Activated naive CD4-positive, alpha-beta T cell treated with anti-CD3 and anti-CD28 coated beads for 36 hours (primary cell): ENCODE results near the gene ERBB4. TPM values are rescaled to one million over a fixed set of nuclear protein-coding genes. Genes with fewer than 3 reads are reported as not detected.
"Not testable (repeated sequence)": the region's sequence is repeated elsewhere in the genome, so short reads cannot be mapped to it uniquely, and the experiment has no call there.

Experiments used
- CTCF ChIA-PET: fragments of 350-600 bp; sonication (Branson Sonifier 250); formaldehyde crosslinking; loops from one replicate; lab custom pipeline; 2021; ENCODE audit warnings: antibody characterized with exemption; lab: Charles Lee
- DNase-seq: peaks from one replicate; pipeline ENCODE4 v3.0.0-alpha.2; 2020
- H3K27ac Mint-ChIP-seq: one replicate; pipeline ENCODE4 v1.8.0; 2021; ENCODE audit warnings: mild to moderate bottlenecking, mixed read lengths
- H3K27me3 Mint-ChIP-seq: one replicate; pipeline ENCODE4 v1.8.0; 2021; ENCODE audit warnings: low read depth, mixed read lengths
- H3K36me3 Mint-ChIP-seq: one replicate; pipeline ENCODE4 v1.8.0; 2021; ENCODE audit warnings: low read depth, mixed read lengths
- H3K4me1 Mint-ChIP-seq: one replicate; pipeline ENCODE4 v1.8.0; 2021; ENCODE audit warnings: low read depth, mixed read lengths
- H3K4me3 Mint-ChIP-seq: one replicate; pipeline ENCODE4 v1.8.0; 2021; ENCODE audit warnings: mild to moderate bottlenecking, moderate library complexity, mixed read lengths
- H3K9me3 Mint-ChIP-seq: one replicate; pipeline ENCODE4 v1.8.0; 2021; ENCODE audit warnings: mixed read lengths
- intact Hi-C: fragments of 100-400 bp; cut with micrococcal nuclease; formaldehyde crosslinking; loops from one replicate; pipeline ENCODE4 v1.15.1; 2023
- total RNA-seq, 2 experiments: library from RNA; stranded (reverse); gene quantifications; one replicate each; pipeline ENCODE4 v1.2.3, GENCODE V29; 2021

ERBB4 gene
- total RNA-seq, 2 experiments from 2014 or later = not detected

GRCh38 chr2:212032536-212033219 lies 505.9 kb downstream of the ERBB4 start:
- no peak overlapping the region for H3K4me3 Mint-ChIP-seq
- no peak overlapping the region for H3K27ac Mint-ChIP-seq
- intact Hi-C loops = no loop called here
- no peaks in the 10 kb centered on the region for H3K36me3 Mint-ChIP-seq
- peaks cover 2% of the 10 kb centered on the region for H3K9me3 Mint-ChIP-seq
- DNase-seq = no peak
- CTCF ChIA-PET = no interaction called here
- no peaks in the 10 kb centered on the region for H3K4me1 Mint-ChIP-seq
- H3K27me3 Mint-ChIP-seq = no peaks in the 10 kb centered on the region

DNA sequence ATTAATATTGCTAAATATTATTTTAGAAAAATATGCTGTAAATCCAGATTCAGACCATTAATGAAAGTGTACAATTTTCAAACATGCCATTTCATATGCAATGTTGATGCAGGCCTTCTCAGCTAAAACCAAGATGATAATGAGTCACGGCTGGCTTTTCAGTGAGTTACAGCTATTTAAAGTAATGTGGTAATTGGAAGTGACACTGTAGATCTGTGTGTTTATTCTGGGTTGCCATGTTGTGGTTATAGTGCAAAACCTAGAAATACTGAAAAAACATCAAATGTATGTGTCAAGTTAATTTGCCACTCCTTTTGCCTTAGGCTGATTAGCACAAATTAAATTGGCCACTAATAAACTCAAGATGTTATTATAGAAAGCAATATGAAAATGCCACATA lies 506.6 kb downstream of the ERBB4 start:
- CTCF ChIA-PET = no interaction called here

GRCh38 chr2:212030709-212031108 lies 507.9 kb downstream of the ERBB4 start:
- no peak for DNase-seq
- CTCF ChIA-PET = no interaction called here
- no peaks in the 10 kb centered on the region for H3K36me3 Mint-ChIP-seq
- intact Hi-C loops = no loop called here
- no peaks in the 10 kb centered on the region for H3K4me1 Mint-ChIP-seq
- no peak overlapping the region for H3K4me3 Mint-ChIP-seq
- H3K27me3 Mint-ChIP-seq = no peaks in the 10 kb centered on the region
- H3K9me3 Mint-ChIP-seq = peaks cover 2% of the 10 kb centered on the region
- H3K27ac Mint-ChIP-seq = no peak overlapping the region

More for the DNA sequence above, 506.6 kb downstream of the ERBB4 start:
- DNase-seq = no peak
- Mint-ChIP-seq H3K9me3 (peaks cover 2% of the 10 kb centered on the region), H3K27ac (no peak overlapping the region), H3K4me1 (no peaks in the 10 kb centered on the region), H3K4me3 (no peak overlapping the region), H3K27me3 (no peaks in the 10 kb centered on the region), H3K36me3 (no peaks in the 10 kb centered on the region)
- intact Hi-C loops = no loop called here

- intact Hi-C loops = no loop called here
- H3K9me3 Mint-ChIP-seq = no peaks in the 10 kb centered on the region
- H3K36me3 Mint-ChIP-seq = no peaks in the 10 kb centered on the region
- no peaks in the 10 kb centered on the region for H3K4me1 Mint-ChIP-seq
- H3K27ac Mint-ChIP-seq = no peak overlapping the region
- no peak for DNase-seq
- CTCF ChIA-PET = no interaction called here
- no peak overlapping the region for H3K4me3 Mint-ChIP-seq
- H3K27me3 Mint-ChIP-seq = no peaks in the 10 kb centered on the region
Measured at GRCh38 chr2:212028798-212029394, 509.7 kb downstream of the ERBB4 start.

- H3K27me3 Mint-ChIP-seq = no peaks in the 10 kb centered on the region
- intact Hi-C loops = no loop called here
- no peak overlapping the region for H3K27ac Mint-ChIP-seq
- CTCF ChIA-PET = no interaction called here
- no peaks in the 10 kb centered on the region for H3K36me3 Mint-ChIP-seq
- H3K9me3 Mint-ChIP-seq = no peaks in the 10 kb centered on the region
- DNase-seq = no peak
- H3K4me3 Mint-ChIP-seq = no peak overlapping the region
- no peaks in the 10 kb centered on the region for H3K4me1 Mint-ChIP-seq
Measured at GRCh38 chr2:212027681-212028628, 510.6 kb downstream of the ERBB4 start.

DNA sequence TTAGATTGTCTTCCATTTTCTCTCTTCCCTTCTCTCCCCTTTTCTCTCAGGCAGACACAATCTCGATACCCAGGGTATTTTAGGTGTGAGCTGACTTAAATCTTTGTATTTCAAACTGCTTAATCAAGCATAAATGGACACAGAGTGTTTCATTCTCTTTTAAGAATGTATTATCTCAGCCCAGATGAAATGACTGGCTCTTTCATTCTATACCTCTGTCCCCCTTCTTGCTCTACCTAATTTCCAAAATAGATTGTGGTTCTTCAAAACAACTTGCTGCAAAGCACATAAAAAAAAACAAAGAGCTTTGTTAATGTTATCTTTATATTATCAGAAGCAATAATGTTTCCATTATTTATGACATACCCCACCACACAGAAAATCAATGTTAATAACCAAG lies 514.6 kb downstream of the ERBB4 start:
- DNase-seq = no peak
- Mint-ChIP-seq H3K27ac (no peak overlapping the region), H3K9me3 (no peaks in the 10 kb centered on the region), H3K36me3 (no peaks in the 10 kb centered on the region), H3K27me3 (no peaks in the 10 kb centered on the region), H3K4me1 (no peaks in the 10 kb centered on the region), H3K4me3 (no peak overlapping the region)
- CTCF ChIA-PET = interaction anchor here (0.7 kb wide), 1 partner anchor 29 kb away, joined by 3 read pairs; no protein-coding TSS in a partner anchor
- intact Hi-C loops = no loop called here

- Mint-ChIP-seq H3K9me3 (no peaks in the 10 kb centered on the region), H3K27me3 (no peaks in the 10 kb centered on the region), H3K4me3 (no peak overlapping the region), H3K27ac (no peak overlapping the region), H3K36me3 (no peaks in the 10 kb centered on the region), H3K4me1 (no peaks in the 10 kb centered on the region)
- CTCF ChIA-PET = no interaction called here
- intact Hi-C loops = no loop called here
- no peak for DNase-seq
Measured at GRCh38 chr2:212022966-212023365, 515.6 kb downstream of the ERBB4 start.

DNA sequence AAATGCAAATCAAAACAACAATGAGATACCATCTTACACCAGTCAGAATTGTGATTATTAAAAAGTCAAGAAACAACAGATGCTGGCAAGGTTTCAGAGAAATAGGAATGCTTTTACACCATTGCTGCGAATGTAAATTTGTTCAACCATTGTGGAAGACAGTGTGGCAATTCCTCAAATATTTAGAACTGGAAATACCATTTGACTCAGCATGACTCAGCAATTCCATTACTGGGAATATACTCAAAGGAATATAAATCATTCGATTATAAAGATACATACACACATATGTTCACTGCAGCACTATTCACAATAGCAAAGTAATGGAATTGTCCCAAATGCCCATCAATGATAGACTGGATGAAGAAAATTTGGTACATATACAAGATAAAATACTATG lies 516.7 kb downstream of the ERBB4 start:
- H3K27me3 Mint-ChIP-seq = no peaks in the 10 kb centered on the region
- CTCF ChIA-PET = no interaction called here
- no peak overlapping the region for H3K4me3 Mint-ChIP-seq
- no peaks in the 10 kb centered on the region for H3K9me3 Mint-ChIP-seq
- H3K27ac Mint-ChIP-seq = no peak overlapping the region
- DNase-seq = no peak
- intact Hi-C loops = no loop called here
- no peaks in the 10 kb centered on the region for H3K4me1 Mint-ChIP-seq
- H3K36me3 Mint-ChIP-seq = no peaks in the 10 kb centered on the region

DNA sequence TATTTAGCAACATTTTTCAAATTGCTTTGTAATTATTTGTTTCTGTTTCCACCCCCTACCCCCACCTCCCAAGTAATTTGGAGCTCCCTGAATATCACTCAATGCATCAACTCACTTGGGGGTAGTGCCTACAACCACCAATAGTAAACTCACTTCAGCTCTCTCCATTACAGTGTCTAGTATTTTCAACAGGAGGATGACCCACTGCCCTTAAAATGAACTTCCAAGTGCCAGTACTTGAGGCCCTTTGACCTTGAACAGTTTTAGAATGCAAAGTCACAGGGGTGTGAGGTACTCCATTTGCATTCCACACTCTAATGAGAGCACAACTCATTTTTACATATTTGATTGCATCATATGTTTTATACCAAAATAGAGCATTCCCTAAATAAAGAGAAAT lies 523.0 kb downstream of the ERBB4 start:
- H3K9me3 Mint-ChIP-seq = peaks cover 2% of the 10 kb centered on the region
- no peaks in the 10 kb centered on the region for H3K27me3 Mint-ChIP-seq
- H3K27ac Mint-ChIP-seq = no peak overlapping the region
- CTCF ChIA-PET = no interaction called here
- no peak for DNase-seq
- H3K4me1 Mint-ChIP-seq = no peaks in the 10 kb centered on the region
- H3K4me3 Mint-ChIP-seq = no peak overlapping the region
- no peaks in the 10 kb centered on the region for H3K36me3 Mint-ChIP-seq
- intact Hi-C loops = no loop called here

GRCh38 chr2:212013626-212014025 lies 525.0 kb downstream of the ERBB4 start:
- no peak for DNase-seq
- Mint-ChIP-seq H3K4me3 (no peak overlapping the region), H3K36me3 (no peaks in the 10 kb centered on the region), H3K27me3 (no peaks in the 10 kb centered on the region), H3K9me3 (peaks cover 2% of the 10 kb centered on the region), H3K4me1 (no peaks in the 10 kb centered on the region), H3K27ac (no peak overlapping the region)
- intact Hi-C loops = no loop called here
- CTCF ChIA-PET = interaction anchor here (0.5 kb wide), 1 partner anchor 32 kb away, joined by 3 read pairs; no protein-coding TSS in a partner anchor

DNA sequence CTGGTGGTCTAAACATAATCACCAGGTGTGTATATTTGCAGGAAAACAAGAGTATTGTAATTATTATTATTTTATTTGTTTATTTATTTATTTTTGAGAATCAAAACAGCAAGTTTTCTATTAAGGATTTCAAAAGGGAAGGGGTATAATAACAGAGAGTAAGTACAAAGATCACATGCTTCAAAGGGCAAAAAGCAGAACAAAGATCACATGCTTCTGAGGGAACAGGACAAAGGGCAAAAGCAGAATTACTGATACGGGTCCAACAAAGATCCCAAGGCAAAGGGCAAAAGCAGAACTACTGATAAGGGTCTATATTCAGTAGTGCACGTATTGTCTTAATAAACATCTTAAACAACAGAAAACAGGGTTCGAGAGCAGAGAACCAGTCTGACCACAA lies 528.3 kb downstream of the ERBB4 start:
- CTCF ChIA-PET, H3K9me3 Mint-ChIP-seq, DNase-seq, H3K36me3 Mint-ChIP-seq, H3K4me3 Mint-ChIP-seq, H3K4me1 Mint-ChIP-seq, H3K27ac Mint-ChIP-seq, intact Hi-C loops, H3K27me3 Mint-ChIP-seq: not testable (repeated sequence)

DNA sequence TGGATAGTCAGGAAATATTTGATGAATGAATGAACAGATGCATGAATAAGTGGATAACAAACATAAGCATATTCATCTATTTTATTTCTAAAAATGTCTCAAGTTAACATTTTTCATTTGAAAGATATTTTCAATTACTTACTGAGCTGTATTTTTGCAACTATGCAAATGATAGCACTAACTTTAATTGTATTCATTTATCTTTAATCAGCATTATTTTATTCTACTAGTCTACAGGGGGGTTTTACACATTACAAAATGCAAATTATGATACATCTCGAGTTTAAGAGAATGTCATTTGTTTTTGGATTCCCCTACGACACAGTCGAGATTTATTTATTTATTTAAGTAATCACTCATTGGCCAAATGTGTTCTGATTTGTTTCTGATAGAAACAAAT lies 530.6 kb downstream of the ERBB4 start:
- H3K27ac Mint-ChIP-seq = no peak overlapping the region
- H3K4me3 Mint-ChIP-seq = no peak overlapping the region
- no peaks in the 10 kb centered on the region for H3K9me3 Mint-ChIP-seq
- H3K36me3 Mint-ChIP-seq = no peaks in the 10 kb centered on the region
- no peaks in the 10 kb centered on the region for H3K4me1 Mint-ChIP-seq
- H3K27me3 Mint-ChIP-seq = no peaks in the 10 kb centered on the region
- no peak for DNase-seq
- intact Hi-C loops = no loop called here
- CTCF ChIA-PET = no interaction called here
